ENCODE data around the gene NEU2.

NEU2 gene

GRCh38 chr2:233076749-233077148 is 44.3 kb downstream of the NEU2 start:
- no peak for DNase-seq (ENCODE audit: low read depth in 2 of 2)

- DNase-seq (ENCODE audit: low read depth in 2 of 2), result no peak
Measured at GRCh38 chr2:233079473-233079877, 47.0 kb downstream of the NEU2 start.

- no peak for DNase-seq (ENCODE audit: low read depth in 2 of 2)
Measured at GRCh38 chr2:233079953-233080835, 47.7 kb downstream of the NEU2 start.

DNA sequence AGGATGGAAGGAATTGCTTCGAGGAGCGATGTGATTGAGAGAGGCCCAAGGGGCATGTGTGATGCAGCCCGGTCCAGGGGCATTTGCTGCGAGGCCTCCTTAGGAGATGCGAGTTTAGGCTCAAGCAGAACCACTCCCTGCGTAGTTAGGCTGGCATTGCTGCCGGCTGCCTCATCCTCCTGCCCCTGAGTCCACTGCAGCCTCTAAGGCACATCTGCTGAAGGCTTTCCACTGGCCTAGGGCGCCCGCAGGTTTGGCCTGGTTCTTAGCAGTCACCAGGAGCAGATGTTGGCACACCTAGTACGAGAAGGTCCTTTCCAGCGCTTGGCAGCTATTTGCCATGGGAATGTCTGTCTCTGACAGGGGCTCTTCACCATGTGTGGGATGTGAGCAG is 48.4 kb downstream of the NEU2 start:
- DNase-seq (ENCODE audit: low read depth in 2 of 2), result no peak

GRCh38 chr2:233081232-233081730 is 48.8 kb downstream of the NEU2 start:
- no peak for DNase-seq (ENCODE audit: low read depth in 2 of 2)

DNA sequence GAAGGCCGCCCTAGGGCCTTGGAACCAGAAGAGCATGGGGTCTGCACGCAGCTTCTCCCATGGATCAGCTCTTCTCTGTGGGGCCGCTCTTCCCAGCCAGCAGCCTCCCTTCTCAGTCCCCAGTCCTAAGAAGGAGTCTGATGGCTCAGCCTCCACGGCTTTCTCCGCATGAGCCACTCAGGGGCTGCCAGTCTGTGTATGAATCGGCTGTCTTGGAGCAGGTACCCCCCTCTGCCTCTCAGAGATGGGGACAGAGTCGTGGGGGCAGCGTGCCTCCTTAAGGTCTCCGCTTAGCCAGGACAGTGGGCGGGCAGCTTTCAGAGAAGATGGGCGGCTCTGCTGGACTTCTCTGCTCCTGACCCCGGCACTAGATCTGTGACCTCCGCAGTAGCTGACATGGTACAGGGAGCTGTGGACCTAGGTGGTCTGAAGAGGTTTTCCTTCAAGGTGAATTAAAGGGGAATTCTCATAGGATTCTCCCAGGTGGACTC is 49.3 kb downstream of the NEU2 start:
- DNase-seq (ENCODE audit: low read depth in 2 of 2), result no peak

- no peak for DNase-seq (ENCODE audit: low read depth in 2 of 2)
Measured at GRCh38 chr2:233082222-233082930, 49.9 kb downstream of the NEU2 start.

GRCh38 chr2:233082931-233083755 is 50.7 kb downstream of the NEU2 start:
- DNase-seq (ENCODE audit: low read depth in 2 of 2), result no peak

DNA sequence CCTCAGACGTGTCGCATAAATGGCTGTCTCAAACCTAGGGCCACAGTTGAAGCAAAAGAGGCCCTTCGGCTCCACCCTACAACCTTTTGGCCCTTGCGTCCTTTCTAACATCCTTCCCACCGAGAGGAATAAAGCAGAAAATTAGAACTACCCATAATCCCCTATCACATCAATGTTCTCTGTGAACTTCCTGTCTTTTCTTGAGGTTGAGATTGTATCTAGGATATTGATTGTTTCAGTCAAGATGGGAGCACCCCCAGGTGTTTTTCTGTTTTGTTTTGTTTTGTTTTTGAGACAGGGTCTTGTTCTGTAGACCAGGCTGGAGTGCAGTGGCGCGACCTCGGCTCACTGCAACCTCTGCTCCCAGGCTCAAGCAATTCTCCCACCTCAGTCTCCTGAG is 51.3 kb downstream of the NEU2 start:
- DNase-seq (ENCODE audit: low read depth in 2 of 2), result no peak

DNA sequence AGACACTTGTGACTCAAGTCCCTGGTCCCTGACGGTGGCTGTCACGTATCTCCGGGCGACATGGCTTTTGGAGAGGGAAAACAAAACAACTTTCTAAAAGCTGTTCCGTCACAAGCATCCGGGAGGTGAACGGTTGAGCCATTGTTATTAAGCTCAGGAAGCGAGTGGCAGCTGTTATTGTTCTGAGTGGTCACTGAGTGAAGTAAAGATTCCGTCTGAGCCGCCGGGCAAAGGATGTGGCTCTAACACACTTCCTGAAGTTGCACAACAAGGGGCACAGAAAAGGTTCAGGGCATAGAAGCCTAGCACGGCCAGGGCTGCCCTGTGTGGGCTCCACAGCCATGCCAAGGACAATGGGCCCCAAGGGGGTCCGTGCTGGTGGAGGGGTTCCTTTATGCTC is 52.0 kb downstream of the NEU2 start:
- no peak for DNase-seq (ENCODE audit: low read depth in 2 of 2)
